ENCODE measurements around the gene P2RX3.
"Not testable (repeated sequence)": the region's sequence is repeated elsewhere in the genome, so short reads cannot be mapped to it uniquely, and the experiment has no call there.

P2RX3 gene

GRCh38 chr11:57359396-57359795, 21.2 kb downstream of the P2RX3 start:
- no peak for TF ChIP-seq CTCF (IDR thresholded peaks at IDR 0.05; ENCODE audit: low read depth, low read length)
- peaks cover 41% of the 10 kb centered on the region for H3K27me3 ChIP-seq (ENCODE audit: insufficient read depth, low read depth, severe bottlenecking)
- no peaks in the 10 kb centered on the region for H3K9me3 ChIP-seq (ENCODE audit: severe bottlenecking)
- H3K36me3 ChIP-seq = no peaks in the 10 kb centered on the region
- DNase-seq = no peak
- no peak overlapping the region for H3K27ac ChIP-seq
- no peak overlapping the region for H3K4me3 ChIP-seq (ENCODE audit: low read depth, low read length)

GRCh38 chr11:57359896-57360690, 21.9 kb downstream of the P2RX3 start:
- no peak for DNase-seq
- Histone ChIP-seq H3K36me3 (no peaks in the 10 kb centered on the region), H3K9me3 (ENCODE audit: severe bottlenecking) (no peaks in the 10 kb centered on the region), H3K27me3 (ENCODE audit: insufficient read depth, low read depth, severe bottlenecking) (peaks cover 48% of the 10 kb centered on the region), H3K4me3 (ENCODE audit: low read depth, low read length) (no peak overlapping the region), H3K27ac (no peak overlapping the region)
- TF ChIP-seq CTCF (IDR thresholded peaks at IDR 0.05; ENCODE audit: low read depth, low read length) = no peak

- H3K9me3 ChIP-seq (ENCODE audit: severe bottlenecking) = no peaks in the 10 kb centered on the region
- H3K27me3 ChIP-seq (ENCODE audit: insufficient read depth, low read depth, severe bottlenecking) = peaks cover 50% of the 10 kb centered on the region
- no peak overlapping the region for H3K4me3 ChIP-seq (ENCODE audit: low read depth, low read length)
- H3K27ac ChIP-seq = no peak overlapping the region
- H3K36me3 ChIP-seq = no peaks in the 10 kb centered on the region
- TF ChIP-seq CTCF (IDR thresholded peaks at IDR 0.05; ENCODE audit: low read depth, low read length) = no peak
- no peak for DNase-seq
Measured at GRCh38 chr11:57360991-57361390, 22.8 kb downstream of the P2RX3 start.

- H3K27ac ChIP-seq; H3K4me3 ChIP-seq (ENCODE audit: low read depth, low read length); H3K9me3 ChIP-seq (ENCODE audit: severe bottlenecking); DNase-seq; H3K36me3 ChIP-seq: not testable (repeated sequence)
- H3K27me3 ChIP-seq (ENCODE audit: insufficient read depth, low read depth, severe bottlenecking) = peaks cover 55% of the 10 kb centered on the region
Measured at GRCh38 chr11:57361420-57361819, 23.3 kb downstream of the P2RX3 start.

- Histone ChIP-seq H3K4me3 (ENCODE audit: low read depth, low read length) (no peak overlapping the region), H3K27me3 (ENCODE audit: insufficient read depth, low read depth, severe bottlenecking) (peaks cover 60% of the 10 kb centered on the region), H3K27ac (no peak overlapping the region)
Measured at GRCh38 chr11:57361926-57362325, 23.8 kb downstream of the P2RX3 start.

More at GRCh38 chr11:57361926-57362325, 23.8 kb downstream of the P2RX3 start:
- TF ChIP-seq CTCF (IDR thresholded peaks at IDR 0.05; ENCODE audit: low read depth, low read length) = no peak
- DNase-seq = no peak
- H3K36me3 ChIP-seq = no peaks in the 10 kb centered on the region
- H3K9me3 ChIP-seq (ENCODE audit: severe bottlenecking) = no peaks in the 10 kb centered on the region

Data from WERI-Rb-1 (cell line).